GM12878 (cell line): Measurements from ENCODE around the gene AMN. TPM values are rescaled to one million over a fixed set of nuclear protein-coding genes. Genes with fewer than 3 reads are reported as not detected.

Source experiments
- E2F4 ChIP-seq: IDR thresholded peaks from 2 replicates; pipeline ENCODE4 v1.6.1; 2012; ENCODE audit warnings: low read depth, low read length, improper control_type of control experiment
- ETV6 ChIP-seq, 2 experiments: fragments of 450-650 bp in 1 of 2; IDR thresholded peaks in 1 of 2; conservative IDR thresholded peaks in 1 of 2; 2 replicates each; pipeline ENCODE4 v1.6.1; 2014; ENCODE audit warnings: antibody characterized with exemption in 1 of 2, borderline replicate concordance in 1 of 2, low read depth in 1 of 2, mild to moderate bottlenecking in 1 of 2, moderate library complexity in 1 of 2
- JUNB ChIP-seq: IDR thresholded peaks from 2 replicates; pipeline ENCODE4 v1.6.1; 2016; ENCODE audit warnings: antibody characterized with exemption, mild to moderate bottlenecking
- LARP7 ChIP-seq: fragments of 450-650 bp; IDR thresholded peaks from 2 replicates; pipeline ENCODE4 v1.6.1; 2017; ENCODE audit warnings: mild to moderate bottlenecking
- NR2F1 ChIP-seq: fragments of 450-650 bp; conservative IDR thresholded peaks from 2 replicates; pipeline ENCODE4 v1.6.1; 2017; ENCODE audit warnings: mild to moderate bottlenecking
- POLR2AphosphoS5 ChIP-seq: IDR thresholded peaks from 2 replicates; pipeline ENCODE4 v1.6.1; 2011; ENCODE audit warnings: mild to moderate bottlenecking, low read length, inconsistent platforms
- RELA ChIP-seq: fragments of 450-650 bp; IDR thresholded peaks from 2 replicates; pipeline ENCODE4 v1.8.0; 2014; ENCODE audit warnings: borderline replicate concordance; ENCODE audit not compliant: partially characterized antibody
- SIX5 ChIP-seq: IDR thresholded peaks from 2 replicates; pipeline ENCODE4 v1.6.1; 2011; ENCODE audit warnings: mild to moderate bottlenecking, low read depth, low read length, moderate library complexity; ENCODE audit not compliant: severe bottlenecking
- YY1 ChIP-seq: IDR thresholded peaks from 2 replicates; pipeline ENCODE4 v1.6.1; 2011; ENCODE audit warnings: low read depth, mild to moderate bottlenecking, low read length
- ZBTB4 ChIP-seq: fragments of 450-650 bp; formaldehyde crosslinking; IDR thresholded peaks from 2 replicates; pipeline ENCODE4 v1.4.0; 2022; ENCODE audit warnings: mild to moderate bottlenecking, moderate library complexity
- ZNF687 ChIP-seq: fragments of 450-650 bp; IDR thresholded peaks from 2 replicates; pipeline ENCODE4 v1.6.1; 2017; ENCODE audit warnings: mild to moderate bottlenecking, moderate library complexity
- polyA plus RNA-seq, 11 experiments: library from polyadenylated mRNA; depleted of rRNA in 4 of 11; unstranded in 6 of 11; stranded (reverse) in 5 of 11; fragments of >200 nt; fragmentation: Nextera tagmentation in 4 of 11; fragmentation: Illumina TruSeq in 1 of 11; extraction: Ambion mirVana in 4 of 11; extraction: Trizol in 1 of 11; gene quantifications; 1 replicate in 1 of 11; 2 replicates in 10 of 11; pipeline versions ENCODE4 v1.2.1 to v1.2.3, GENCODE V29; 2011 to 2016; ENCODE audit warnings: inconsistent platforms in 2 of 11, missing spikeins in 2 of 11, low read depth in 1 of 11
- total RNA-seq, 4 experiments: library from RNA; depleted of rRNA in 3 of 4; stranded (reverse); fragments of >200 nt in 3 of 4; fragmentation: Illumina TruSeq in 1 of 4; extraction: Trizol in 1 of 4; gene quantifications; 2 replicates each; pipeline versions ENCODE4 v1.2.1 to v1.2.3, GENCODE V29; 2013 to 2021

Gene AMN
- total and polyA plus RNA-seq, 10 of the 15 experiments (the other 5 are each of a cell fraction or from before 2014, with no cell fraction given) = 0.03 to 0.33 (median 0.11) TPM; not detected in 6

DNA sequence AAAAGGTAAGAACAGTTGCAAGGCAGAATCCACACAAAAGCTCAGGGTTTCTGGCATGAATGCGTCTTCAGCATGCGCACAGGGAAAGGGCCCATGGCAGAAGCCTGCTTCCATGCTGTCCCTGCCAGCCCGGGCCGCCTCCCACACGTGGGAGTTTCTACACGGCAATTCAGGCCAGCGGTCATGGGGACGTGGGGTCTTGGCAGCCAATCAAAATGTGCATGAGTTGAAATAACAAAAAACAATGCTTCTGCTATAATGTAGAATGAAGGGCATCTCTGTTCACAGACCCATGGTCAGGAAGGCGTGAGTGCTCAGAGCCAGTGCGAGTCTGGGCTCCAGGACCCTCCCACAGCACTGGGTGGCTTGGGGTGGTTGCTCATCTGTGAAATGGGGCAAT, 28.6 kb downstream of the AMN start (continued):
- TF ChIP-seq ETV6 (conservative IDR thresholded peaks at IDR 0.05 in 1 of 2, IDR thresholded peaks at IDR 0.05 in 1 of 2; ENCODE audit: borderline replicate concordance in 1 of 2, low read depth in 1 of 2) (no peak), LARP7 (no peak), YY1 (no peak), E2F4 (no peak), POLR2AphosphoS5 (no peak), ZNF687 (no peak), RELA (no peak), JUNB (no peak), ZBTB4 (CRISPR knock-in tag) (no peak), SIX5 (no peak), NR2F1 (no peak)
